Gastrocnemius medialis (tissue), 4 donors: ENCODE results near the gene ZDHHC3. TPM values are rescaled to one million over a fixed set of nuclear protein-coding genes. Genes with fewer than 3 reads are reported as not detected.

Experiments
- ATAC-seq, 2 donors: fragments of 150-250 bp; one replicate each; pipeline ENCODE4 v1.9.1; 2016
- DNase-seq, 2 donors: peaks; one replicate each; pipeline ENCODE4 v3.0.0-alpha.2; 2019
- H3K27ac ChIP-seq, 4 donors: fragments of 200-600 bp; sonication (generic); 1 replicate in 1 of 4; 2 replicates in 3 of 4; pipeline ENCODE4 v1.5.1; 2016 to 2018; ENCODE audit warnings: mild to moderate bottlenecking in 2 of 4, moderate library complexity in 1 of 4
- H3K27me3 ChIP-seq, 3 donors: fragments of 200-600 bp; sonication (generic) in 2 of 3; 1 replicate in 1 of 3; 2 replicates in 2 of 3; pipeline versions ENCODE4 v1.5.1 to v1.6.0; 2016 to 2019; ENCODE audit warnings: mild to moderate bottlenecking in 1 of 3, moderate library complexity in 1 of 3
- H3K36me3 ChIP-seq, 2 donors: fragments of 200-600 bp; sonication (generic) in 1 of 2; one replicate each; pipeline ENCODE4 v1.5.1; 2017 to 2018
- H3K4me1 ChIP-seq, 2 donors: fragments of 200-600 bp; sonication (generic) in 1 of 2; one replicate each; pipeline ENCODE4 v1.5.1; 2016 to 2017; ENCODE audit warnings: mild to moderate bottlenecking in 2 of 2
- H3K4me3 ChIP-seq, 4 donors: fragments of 200-600 bp; sonication (generic) in 3 of 4; 1 replicate in 1 of 4; 2 replicates in 3 of 4; pipeline ENCODE4 v1.5.1; 2016 to 2019; ENCODE audit warnings: mild to moderate bottlenecking in 2 of 4
- H3K9me3 ChIP-seq, 3 donors: fragments of 200-600 bp; sonication (generic) in 2 of 3; 1 replicate in 1 of 3; 2 replicates in 2 of 3; pipeline ENCODE4 v1.5.1; 2016 to 2019
- CTCF ChIP-seq, 5 experiments: fragments of 450-650 bp in 3 of 5; fragments of 200-600 bp in 2 of 5; sonication (generic) in 2 of 5; IDR thresholded peaks in 4 of 5; conservative IDR thresholded peaks in 1 of 5; 1 replicate in 4 of 5; 2 replicates in 1 of 5; pipeline ENCODE4 v1.5.1; 2016 to 2019; ENCODE audit warnings: antibody characterized with exemption in 5 of 5, mild to moderate bottlenecking in 3 of 5, moderate library complexity in 3 of 5
- POLR2A ChIP-seq, 2 donors: fragments of 450-650 bp; IDR thresholded peaks; one replicate each; pipeline ENCODE4 v1.6.1; 2017; ENCODE audit warnings: antibody characterized with exemption in 2 of 2, mild to moderate bottlenecking in 2 of 2, moderate library complexity in 2 of 2
- in situ Hi-C, 4 donors: fragments of 200-750 bp; cut with MboI; loops; one replicate each; pipeline versions ENCODE4 v1.15.0 to v1.8.0; 2017; ENCODE audit warnings: low sequenced_read_pairs in 4 of 4
- intact Hi-C: fragments of 100-400 bp; cut with DNase I; formaldehyde crosslinking; loops from one replicate; pipeline ENCODE4 v1.15.1; 2023; ENCODE audit warnings: low total_unique reads
- total RNA-seq, 4 donors: library from RNA; depleted of rRNA; stranded (reverse); fragments of >200 nt; gene quantifications; one replicate each; pipeline versions ENCODE4 v1.1.0 to v1.2.3, GENCODE V29; 2016

The ZDHHC3 gene
- total RNA-seq, 4 donors from 2014 or later, result 66.2 to 90.5 (median 74.5) TPM

GRCh38 chr3:44909063-44909462, 66.9 kb downstream of the ZDHHC3 start:
- DNase-seq, result no peak
- H3K4me3 ChIP-seq, result no peak overlapping the region
- no peak for TF ChIP-seq CTCF (IDR thresholded peaks at IDR 0.05 in 4 of 5, conservative IDR thresholded peaks at IDR 0.05 in 1 of 5)

GRCh38 chr3:44907612-44908011, 68.4 kb downstream of the ZDHHC3 start:
- Histone ChIP-seq H3K4me1 (no peaks in the 10 kb centered on the region), H3K9me3 (no peaks in the 10 kb centered on the region), H3K36me3 (no peaks in the 10 kb centered on the region), H3K4me3 (no peak overlapping the region), H3K27me3 (peaks cover 0 to 5% (median 0%) of the 10 kb centered on the region in 3 donors), H3K27ac (no peak overlapping the region)
- DNase-seq, result no peak
- TF ChIP-seq CTCF (IDR thresholded peaks at IDR 0.05 in 4 of 5, conservative IDR thresholded peaks at IDR 0.05 in 1 of 5), result no peak
- TF ChIP-seq POLR2A (IDR thresholded peaks at IDR 0.05), result no peak
- no peak for ATAC-seq
- in situ Hi-C loops, result loop anchor here in 3 of 4 donors (25.0 kb wide), 1 partner anchor 370 kb away; no protein-coding TSS in a partner anchor
- intact Hi-C loops, result no loop called here

More at GRCh38 chr3:44909063-44909462, 66.9 kb downstream of the ZDHHC3 start:
- Histone ChIP-seq H3K4me1 (no peaks in the 10 kb centered on the region), H3K27me3 (peaks cover 0 to 5% (median 0%) of the 10 kb centered on the region in 3 donors), H3K9me3 (no peaks in the 10 kb centered on the region), H3K27ac (no peak overlapping the region), H3K36me3 (no peaks in the 10 kb centered on the region)
- no peak for ATAC-seq
- in situ Hi-C loops, result loop anchor here in 3 of 4 donors (25.0 kb wide), 1 partner anchor 372 kb away; no protein-coding TSS in a partner anchor
- intact Hi-C loops, result no loop called here

- no peak for ATAC-seq
- intact Hi-C loops, result no loop called here
- Histone ChIP-seq H3K36me3 (no peaks in the 10 kb centered on the region), H3K4me1 (no peaks in the 10 kb centered on the region), H3K4me3 (no peak overlapping the region), H3K27ac (no peak overlapping the region), H3K9me3 (no peaks in the 10 kb centered on the region), H3K27me3 (peaks cover 0 to 5% (median 0%) of the 10 kb centered on the region in 3 donors)
- in situ Hi-C loops, result loop anchor here in 3 of 4 donors (25.0 kb wide), 1 partner anchor 370 kb away; no protein-coding TSS in a partner anchor
- no peak for DNase-seq
- no peak for TF ChIP-seq CTCF (IDR thresholded peaks at IDR 0.05 in 4 of 5, conservative IDR thresholded peaks at IDR 0.05 in 1 of 5)
- TF ChIP-seq POLR2A (IDR thresholded peaks at IDR 0.05), result no peak
Measured at GRCh38 chr3:44906997-44907396, 69.0 kb downstream of the ZDHHC3 start.

- no peaks in the 10 kb centered on the region for H3K36me3 ChIP-seq
- H3K27ac ChIP-seq, result no peak overlapping the region
- no peak for DNase-seq
- H3K4me3 ChIP-seq, result no peak overlapping the region
- intact Hi-C loops, result no loop called here
- H3K4me1 ChIP-seq, result no peaks in the 10 kb centered on the region
- in situ Hi-C loops, result loop anchor here in 3 of 4 donors (25.0 kb wide), 1 partner anchor 368 kb away; no protein-coding TSS in a partner anchor
- no peak for ATAC-seq
- H3K27me3 ChIP-seq, result peaks cover 0 to 5% (median 0%) of the 10 kb centered on the region in 3 donors
- TF ChIP-seq CTCF (IDR thresholded peaks at IDR 0.05 in 4 of 5, conservative IDR thresholded peaks at IDR 0.05 in 1 of 5) (no peak), POLR2A (IDR thresholded peaks at IDR 0.05) (no peak)
- H3K9me3 ChIP-seq, result no peaks in the 10 kb centered on the region
Measured at GRCh38 chr3:44905446-44906157, 70.4 kb downstream of the ZDHHC3 start.
